Sciatic nerve (tissue), 2 donors: ENCODE measurements around the gene TMEM121. TPM values are rescaled to one million over a fixed set of nuclear protein-coding genes. Genes with fewer than 3 reads are reported as not detected.
"Not testable (repeated sequence)": the region's sequence is repeated elsewhere in the genome, so short reads cannot be mapped to it uniquely, and the experiment has no call there.

Experiments
- ATAC-seq: fragments of 200-7000 bp; cut with Tn5 transposase; one replicate; pipeline ENCODE4 v1.9.1; 2020; ENCODE audit warnings: mild to moderate bottlenecking, moderate library complexity
- DNase-seq: peaks from one replicate; pipeline ENCODE4 v3.0.0-alpha.2; 2020; ENCODE audit warnings: low spot score
- intact Hi-C: fragments of 100-400 bp; cut with DNase I; formaldehyde crosslinking; loops from one replicate; pipeline ENCODE4 v1.14.2; 2022
- total RNA-seq: library from RNA; stranded (reverse); fragmentation: NEBNext Ultra II Directional; extraction: Animal tissue kit (Norgen Biotek cat#: 25700); gene quantifications from one replicate; pipeline ENCODE4 v1.2.1, GENCODE V29; 2021
- donor health status: DM: no; HTN: no; CAD: no.
- donor health status: DM: no; HTN: no; CAD: no.

Gene TMEM121
- total RNA-seq, 1 donor from 2014 or later, result 8.7 TPM

- intact Hi-C loops, result no loop called here
- DNase-seq (no peak), ATAC-seq (no peak)
Measured at GRCh38 chr14:105533811-105534498, 7.6 kb downstream of the TMEM121 start.

- ATAC-seq (no peak), DNase-seq (no peak)
- intact Hi-C loops, result no loop called here
Measured at GRCh38 chr14:105534586-105534985, 8.2 kb downstream of the TMEM121 start.

- intact Hi-C loops, result no loop called here
- DNase-seq (no peak), ATAC-seq (no peak)
Measured at GRCh38 chr14:105536051-105536450, 9.7 kb downstream of the TMEM121 start.

- intact Hi-C loops, result no loop called here
- DNase-seq, result no peak
Measured at GRCh38 chr14:105536691-105537579, 10.6 kb downstream of the TMEM121 start.

GRCh38 chr14:105537580-105538474 lies 11.4 kb downstream of the TMEM121 start:
- peak; percentile 75 for DNase-seq
- peak; percentile 73 for ATAC-seq
- intact Hi-C loops, result no loop called here

More at GRCh38 chr14:105536691-105537579, 10.6 kb downstream of the TMEM121 start:
- no peak for ATAC-seq

- intact Hi-C loops, result no loop called here
- ATAC-seq, result no peak
- no peak for DNase-seq
Measured at GRCh38 chr14:105538481-105539049, 12.2 kb downstream of the TMEM121 start.

GRCh38 chr14:105540811-105541210 lies 14.4 kb downstream of the TMEM121 start:
- DNase-seq, result no peak
- intact Hi-C loops, result no loop called here
- ATAC-seq, result no peak

GRCh38 chr14:105541218-105541875 lies 15.0 kb downstream of the TMEM121 start:
- DNase-seq, result no peak
- intact Hi-C loops, result no loop called here
- no peak for ATAC-seq

GRCh38 chr14:105545676-105546075 lies 19.3 kb downstream of the TMEM121 start:
- DNase-seq, ATAC-seq, intact Hi-C loops: not testable (repeated sequence)

- not testable (repeated sequence) for ATAC-seq
Measured at GRCh38 chr14:105546410-105546809, 20.0 kb downstream of the TMEM121 start.

GRCh38 chr14:105547072-105547471 lies 20.7 kb downstream of the TMEM121 start:
- intact Hi-C loops, ATAC-seq, DNase-seq: not testable (repeated sequence)

More at GRCh38 chr14:105546410-105546809, 20.0 kb downstream of the TMEM121 start:
- intact Hi-C loops, DNase-seq: not testable (repeated sequence)

GRCh38 chr14:105547741-105548169 lies 21.4 kb downstream of the TMEM121 start:
- ATAC-seq (no peak), DNase-seq (no peak)
- intact Hi-C loops, result no loop called here

GRCh38 chr14:105549481-105549880 lies 23.1 kb downstream of the TMEM121 start:
- ATAC-seq (no peak), DNase-seq (no peak)
- intact Hi-C loops, result no loop called here

GRCh38 chr14:105554022-105554421 lies 27.6 kb downstream of the TMEM121 start:
- intact Hi-C loops, result no loop called here
- DNase-seq (no peak), ATAC-seq (no peak)

- intact Hi-C loops, result no loop called here
Measured at GRCh38 chr14:105554523-105554922, 28.1 kb downstream of the TMEM121 start.

GRCh38 chr14:105557671-105558070 lies 31.3 kb downstream of the TMEM121 start:
- DNase-seq, intact Hi-C loops: not testable (repeated sequence)

More at GRCh38 chr14:105554523-105554922, 28.1 kb downstream of the TMEM121 start:
- DNase-seq (no peak), ATAC-seq (no peak)

GRCh38 chr14:105558449-105559154 lies 32.2 kb downstream of the TMEM121 start:
- ATAC-seq, DNase-seq, intact Hi-C loops: not testable (repeated sequence)

More at GRCh38 chr14:105557671-105558070, 31.3 kb downstream of the TMEM121 start:
- ATAC-seq, result not testable (repeated sequence)
